Keratinocyte (primary cell): ENCODE data around the gene PCIF1. TPM values are rescaled to one million over a fixed set of nuclear protein-coding genes. Genes with fewer than 3 reads are reported as not detected.
A peak's percentile ranks its signal among the peaks of the same experiment; 100 is the strongest.

Experiments used
- DNase-seq: peaks from one replicate; pipeline ENCODE4 v3.0.0-alpha.2; 2011; ENCODE audit warnings: low read depth, missing footprints, low spot score
- FAIRE-seq: peaks from 2 replicates; lab custom pipeline; 2011; peaks lifted over from hg19 to GRCh38; lab: Jason Lieb, UNC
- H2AFZ ChIP-seq: 2 replicates; pipeline ENCODE4 v1.6.0; 2012; ENCODE audit warnings: low read length, control low read depth, inconsistent platforms; ENCODE audit not compliant: control insufficient read depth
- H3K27ac ChIP-seq: 2 replicates; pipeline ENCODE4 v1.5.1; 2011; ENCODE audit warnings: low read length; ENCODE audit not compliant: control insufficient read depth, insufficient read depth
- H3K27me3 ChIP-seq: 3 replicates; pipeline ENCODE4 v1.6.0; 2011; ENCODE audit warnings: low read length; ENCODE audit not compliant: control insufficient read depth, insufficient read depth; ENCODE audit errors: extremely low read depth
- H3K36me3 ChIP-seq, 2 experiments: 2 replicates in 1 of 2; 3 replicates in 1 of 2; pipeline ENCODE4 v1.5.1; 2011; ENCODE audit warnings: low read length in 2 of 2, mild to moderate bottlenecking in 1 of 2; ENCODE audit not compliant: control insufficient read depth in 2 of 2, insufficient read depth in 2 of 2; ENCODE audit errors: extremely low read depth in 1 of 2
- H3K4me1 ChIP-seq: 3 replicates; pipeline ENCODE4 v1.5.1; 2011; ENCODE audit warnings: low read length; ENCODE audit not compliant: control insufficient read depth, insufficient read depth; ENCODE audit errors: extremely low read depth
- H3K4me2 ChIP-seq: 3 replicates; pipeline ENCODE4 v1.6.0; 2011; ENCODE audit warnings: low read depth, low read length; ENCODE audit not compliant: control insufficient read depth, insufficient read depth; ENCODE audit errors: extremely low read depth
- H3K4me3 ChIP-seq, 3 experiments: fragments of 200-600 bp in 1 of 3; sonication (generic) in 1 of 3; 2 replicates in 2 of 3; 3 replicates in 1 of 3; pipeline ENCODE4 v1.5.1; 2011 to 2016; ENCODE audit warnings: low read length in 3 of 3, mild to moderate bottlenecking in 3 of 3, control low read depth in 2 of 3, inconsistent platforms in 1 of 3, low read depth in 1 of 3, mixed read lengths in 1 of 3, mixed run types in 1 of 3, moderate library complexity in 1 of 3; ENCODE audit not compliant: control insufficient read depth in 2 of 3, insufficient read depth in 2 of 3; ENCODE audit errors: extremely low read depth in 1 of 3
- H3K79me2 ChIP-seq: 2 replicates; pipeline ENCODE4 v1.6.0; 2012; ENCODE audit warnings: low read length; ENCODE audit not compliant: control insufficient read depth, insufficient read depth
- H3K9ac ChIP-seq: 3 replicates; pipeline ENCODE4 v1.6.0; 2011; ENCODE audit warnings: low read length; ENCODE audit not compliant: control insufficient read depth, insufficient read depth; ENCODE audit errors: extremely low read depth
- H3K9me1 ChIP-seq: 3 replicates; pipeline ENCODE4 v1.6.0; 2011; ENCODE audit warnings: low read length; ENCODE audit not compliant: control insufficient read depth, insufficient read depth; ENCODE audit errors: extremely low read depth
- H3K9me3 ChIP-seq: 2 replicates; pipeline ENCODE4 v1.5.1; 2012; ENCODE audit warnings: low read depth, low read length; ENCODE audit not compliant: control insufficient read depth
- H4K20me1 ChIP-seq: 3 replicates; pipeline ENCODE4 v1.6.0; 2011; ENCODE audit warnings: low read length; ENCODE audit not compliant: control insufficient read depth, insufficient read depth; ENCODE audit errors: extremely low read depth
- EZH2 ChIP-seq: IDR thresholded peaks from one replicate; pipeline ENCODE4 v1.6.1; 2012; ENCODE audit warnings: inconsistent platforms, mild to moderate bottlenecking, low read length, moderate library complexity
- dilution Hi-C: fragments of 300-500 bp; cut with MboI; formaldehyde crosslinking; loops from one replicate; pipeline ENCODE4 v1.7.0; 2020; ENCODE audit warnings: low sequenced_read_pairs; ENCODE audit not compliant: extremely low pct_ligation_motif_present
- polyA plus RNA-seq, 5 experiments: library from polyadenylated mRNA; depleted of rRNA in 3 of 5; stranded (reverse) in 3 of 5; stranded (forward) in 1 of 5; unstranded in 1 of 5; fragments of >200 nt; gene quantifications; 1 replicate in 1 of 5; 2 replicates in 3 of 5; 3 replicates in 1 of 5; pipeline versions ENCODE4 v1.2.1 to v1.2.3, GENCODE V29; 2011 to 2012; ENCODE audit warnings: missing spikeins in 2 of 5, low read depth in 1 of 5, low replicate concordance in 1 of 5
- TF ChIP-seq, protein P1 (sequence below), 3 experiments: IDR thresholded peaks in 1 of 3; conservative IDR thresholded peaks in 1 of 3; optimal IDR thresholded peaks in 1 of 3; 2 replicates in 2 of 3; 3 replicates in 1 of 3; pipeline versions ENCODE3 to v1.5.1; 2011; ENCODE audit warnings: low read length in 3 of 3, mild to moderate bottlenecking in 3 of 3, moderate library complexity in 2 of 3, control low read depth in 1 of 3, inconsistent platforms in 1 of 3; ENCODE audit not compliant: insufficient read depth in 2 of 3; ENCODE audit errors: extremely low read depth in 1 of 3

The PCIF1 gene
- polyA plus RNA-seq, 1 donor (not counting 4 experiments of a cell fraction or from before 2014, with no cell fraction given): 7.0 TPM

- dilution Hi-C loops: no loop called here
- Histone ChIP-seq H3K4me3 (peak overlapping the region; percentile 67 to 87 (median 69)), H3K4me1 (peaks cover 15% of the 10 kb centered on the region), H4K20me1 (no peaks in the 10 kb centered on the region), H3K27me3 (no peaks in the 10 kb centered on the region), H3K4me2 (peak overlapping the region; percentile 88), H2AFZ (peak overlapping the region; percentile 90), H3K79me2 (no peaks in the 10 kb centered on the region), H3K27ac (peak overlapping the region; percentile 54), H3K36me3 (peaks cover 0 to 8% of the 10 kb centered on the region in 2 experiments), H3K9me3 (no peaks in the 10 kb centered on the region), H3K9ac (peak overlapping the region; percentile 78), H3K9me1 (no peaks in the 10 kb centered on the region)
- DNase-seq: no peak
- FAIRE-seq: no peak
- TF ChIP-seq, protein P1, sequence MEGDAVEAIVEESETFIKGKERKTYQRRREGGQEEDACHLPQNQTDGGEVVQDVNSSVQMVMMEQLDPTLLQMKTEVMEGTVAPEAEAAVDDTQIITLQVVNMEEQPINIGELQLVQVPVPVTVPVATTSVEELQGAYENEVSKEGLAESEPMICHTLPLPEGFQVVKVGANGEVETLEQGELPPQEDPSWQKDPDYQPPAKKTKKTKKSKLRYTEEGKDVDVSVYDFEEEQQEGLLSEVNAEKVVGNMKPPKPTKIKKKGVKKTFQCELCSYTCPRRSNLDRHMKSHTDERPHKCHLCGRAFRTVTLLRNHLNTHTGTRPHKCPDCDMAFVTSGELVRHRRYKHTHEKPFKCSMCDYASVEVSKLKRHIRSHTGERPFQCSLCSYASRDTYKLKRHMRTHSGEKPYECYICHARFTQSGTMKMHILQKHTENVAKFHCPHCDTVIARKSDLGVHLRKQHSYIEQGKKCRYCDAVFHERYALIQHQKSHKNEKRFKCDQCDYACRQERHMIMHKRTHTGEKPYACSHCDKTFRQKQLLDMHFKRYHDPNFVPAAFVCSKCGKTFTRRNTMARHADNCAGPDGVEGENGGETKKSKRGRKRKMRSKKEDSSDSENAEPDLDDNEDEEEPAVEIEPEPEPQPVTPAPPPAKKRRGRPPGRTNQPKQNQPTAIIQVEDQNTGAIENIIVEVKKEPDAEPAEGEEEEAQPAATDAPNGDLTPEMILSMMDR (optimal IDR thresholded peaks at IDR 0.05 in 1 of 3, IDR thresholded peaks at IDR 0.05 in 1 of 3, conservative IDR thresholded peaks at IDR 0.05 in 1 of 3; ENCODE audit: extremely low read depth in 1 of 3, insufficient read depth in 2 of 3, low read length in 3 of 3): peak; percentile 37 to 70 (median 57)
- TF ChIP-seq EZH2: no peak
These were observed 44.2 kb upstream of the PCIF1 start for GRCh38 chr20:45890077-45890984.

DNA sequence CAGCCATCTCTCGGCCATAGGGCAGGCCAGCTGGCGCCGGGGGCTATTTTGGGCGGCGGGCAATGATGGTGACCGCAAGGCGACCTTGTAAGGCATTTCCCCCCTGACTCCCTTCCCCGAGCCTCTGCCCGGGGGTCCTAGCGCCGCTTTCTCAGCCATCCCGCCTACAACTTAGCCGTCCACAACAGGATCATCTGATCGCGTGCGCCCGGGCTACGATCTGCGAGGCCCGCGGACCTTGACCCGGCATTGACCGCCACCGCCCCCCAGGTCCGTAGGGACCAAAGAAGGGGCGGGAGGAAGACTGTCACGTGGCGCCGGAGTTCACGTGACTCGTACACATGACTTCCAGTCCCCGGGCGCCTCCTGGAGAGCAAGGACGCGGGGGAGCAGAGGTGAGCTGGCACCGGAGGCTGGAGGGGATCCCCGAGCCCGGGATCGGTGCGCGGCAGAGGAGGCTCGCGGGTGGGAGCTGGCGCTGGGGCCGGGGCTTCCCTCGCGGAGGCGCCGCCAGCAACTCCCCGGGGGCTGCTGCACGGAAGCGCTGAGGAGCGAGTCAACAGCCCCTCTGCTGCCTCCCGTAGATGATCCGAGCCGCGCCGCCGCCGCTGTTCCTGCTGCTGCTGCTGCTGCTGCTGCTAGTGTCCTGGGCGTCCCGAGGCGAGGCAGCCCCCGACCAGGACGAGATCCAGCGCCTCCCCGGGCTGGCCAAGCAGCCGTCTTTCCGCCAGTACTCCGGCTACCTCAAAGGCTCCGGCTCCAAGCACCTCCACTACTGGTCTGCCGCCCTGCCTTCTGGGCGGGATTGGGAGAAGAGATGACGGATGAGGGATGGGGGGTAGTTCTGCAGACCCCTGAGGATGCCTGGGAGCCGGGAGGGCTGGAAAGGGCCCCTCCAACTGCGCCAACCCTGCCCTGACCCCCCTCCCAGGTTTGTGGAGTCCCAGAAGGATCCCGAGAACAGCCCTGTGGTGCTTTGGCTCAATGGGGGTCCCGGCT lies 43.2 kb upstream of the PCIF1 start, which contains the start of the genes CTSA and NEURL2:
Gene CTSA (plus strand): TSS at position 351 of the 999 bp plus-strand sequence. CDS start 234 bp downstream, at position 585.
Gene NEURL2 (minus strand): TSS at position 224 of the 999 bp plus-strand sequence. CDS start 217 bp downstream, at position 7.
- H3K79me2 ChIP-seq: no peaks in the 10 kb centered on the region
- H3K4me2 ChIP-seq: peak within 1 kb of the TSS; percentile 88
- DNase-seq: no peak
- peak within 1 kb of the TSS; percentile 54 for H3K27ac ChIP-seq
- dilution Hi-C loops: no loop called here
- no peaks in the 10 kb centered on the region for H3K9me1 ChIP-seq
- TF ChIP-seq, protein P1 (optimal IDR thresholded peaks at IDR 0.05 in 1 of 3, IDR thresholded peaks at IDR 0.05 in 1 of 3, conservative IDR thresholded peaks at IDR 0.05 in 1 of 3; ENCODE audit: extremely low read depth in 1 of 3, insufficient read depth in 2 of 3, low read length in 3 of 3): peak in 2 of 3 experiments; percentile 1 to 30
- TF ChIP-seq EZH2: no peak
- peaks cover 13% of the 10 kb centered on the region for H3K4me1 ChIP-seq
- FAIRE-seq: no peak
- peaks cover 0 to 9% of the 10 kb centered on the region in 2 experiments for H3K36me3 ChIP-seq
- H3K9me3 ChIP-seq: no peaks in the 10 kb centered on the region
- H3K27me3 ChIP-seq: no peaks in the 10 kb centered on the region
- H3K9ac ChIP-seq: peak within 1 kb of the TSS; percentile 78
- no peaks in the 10 kb centered on the region for H4K20me1 ChIP-seq
- H3K4me3 ChIP-seq: peak within 1 kb of the TSS; percentile 67 to 87 (median 69)
- H2AFZ ChIP-seq: peak within 1 kb of the TSS; percentile 90
